Activated CD4-positive, alpha-beta T cell treated with anti-CD3 and anti-CD28 coated beads for 24 hours (primary cell): Measurements from ENCODE around the gene WIF1.

Source experiments
- DNase-seq, 2 donors: peaks; one replicate each; pipeline ENCODE4 v3.0.0-alpha.2; 2020; ENCODE audit warnings: low read depth in 2 of 2

The WIF1 gene

DNA sequence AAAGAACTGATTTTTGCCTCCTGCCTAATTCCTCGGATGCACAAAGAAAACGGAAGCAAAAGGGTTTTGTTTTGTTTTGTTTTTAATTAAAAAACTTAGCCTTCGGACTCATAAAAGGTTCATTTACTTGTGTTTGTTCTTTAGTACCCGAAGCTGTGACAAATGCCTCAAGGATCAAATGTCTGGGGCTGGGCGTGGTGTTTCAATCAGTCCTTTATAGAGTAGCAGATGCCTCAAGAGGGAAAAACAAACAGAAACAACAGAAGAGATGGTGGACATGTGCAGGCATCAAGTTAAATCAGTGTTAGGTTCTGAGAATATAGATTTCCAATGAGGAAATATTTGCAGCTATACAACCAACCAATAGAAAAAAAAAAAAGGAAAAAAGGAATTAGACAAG is 1.6 kb upstream of the WIF1 start:
- no peak for DNase-seq

DNA sequence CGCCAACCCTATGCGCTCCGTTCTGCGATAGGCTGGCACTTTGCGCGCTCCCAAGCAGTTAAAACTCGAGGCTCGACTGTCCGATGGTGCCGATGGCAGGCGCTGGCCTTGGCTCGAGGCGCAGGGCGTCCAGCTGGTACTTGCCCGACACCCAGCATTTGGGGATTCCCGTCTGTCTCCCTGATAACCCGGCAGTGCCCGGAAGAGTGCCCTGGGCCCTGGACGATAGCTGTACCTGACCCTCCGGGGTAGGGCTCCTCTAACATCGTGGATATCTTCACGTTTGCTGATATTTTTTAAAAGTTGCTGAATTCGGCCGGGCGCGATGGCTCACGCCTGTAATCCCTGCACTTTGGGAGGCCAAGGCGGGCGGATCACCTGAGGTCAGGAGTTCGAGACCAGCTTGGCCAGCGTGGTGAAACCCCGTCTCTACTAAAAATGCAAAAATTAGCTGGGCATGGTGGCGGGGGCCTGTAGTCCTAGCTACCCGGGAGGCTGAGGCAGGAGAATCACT is 908 bp upstream of the WIF1 start:
- no peak for DNase-seq

DNA sequence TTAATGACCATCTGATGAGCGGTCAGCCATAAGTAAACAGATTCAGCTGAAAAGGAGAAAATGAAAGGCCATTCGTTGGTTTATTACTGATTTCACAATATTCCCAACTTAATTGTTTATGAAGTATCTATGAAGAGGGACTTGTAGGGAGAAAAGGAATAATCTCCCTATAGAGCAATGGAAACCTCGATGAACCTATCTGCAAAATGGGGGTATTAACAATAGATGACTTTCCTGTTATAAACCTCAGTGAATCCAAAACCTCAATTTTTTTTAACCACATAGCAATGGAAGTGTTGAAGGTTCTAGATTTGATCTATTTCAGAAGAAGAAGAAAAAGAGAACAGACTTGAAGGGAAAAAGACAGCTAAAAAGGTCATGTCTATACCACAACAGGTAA is 2.0 kb downstream of the WIF1 start:
- DNase-seq = no peak

DNA sequence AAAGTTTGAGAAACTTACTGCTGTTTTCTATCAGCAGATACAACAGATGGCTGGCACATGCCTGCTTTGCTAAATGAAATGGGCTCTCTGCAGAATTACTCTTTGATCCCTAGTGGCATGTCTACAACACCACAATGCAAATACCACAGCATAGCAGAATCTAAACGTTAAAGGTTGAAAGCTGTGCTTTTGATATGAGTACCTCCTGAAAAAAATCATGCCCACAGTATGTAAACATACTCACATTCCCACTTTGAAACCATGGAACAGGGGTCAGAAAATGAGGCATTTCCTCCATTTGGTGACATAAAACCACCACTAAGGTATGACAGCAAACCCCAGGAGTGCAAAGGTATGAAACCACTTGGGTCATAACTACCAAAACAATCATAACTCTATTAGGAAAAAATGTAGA is 7.5 kb downstream of the WIF1 start:
- DNase-seq = no peak

DNA sequence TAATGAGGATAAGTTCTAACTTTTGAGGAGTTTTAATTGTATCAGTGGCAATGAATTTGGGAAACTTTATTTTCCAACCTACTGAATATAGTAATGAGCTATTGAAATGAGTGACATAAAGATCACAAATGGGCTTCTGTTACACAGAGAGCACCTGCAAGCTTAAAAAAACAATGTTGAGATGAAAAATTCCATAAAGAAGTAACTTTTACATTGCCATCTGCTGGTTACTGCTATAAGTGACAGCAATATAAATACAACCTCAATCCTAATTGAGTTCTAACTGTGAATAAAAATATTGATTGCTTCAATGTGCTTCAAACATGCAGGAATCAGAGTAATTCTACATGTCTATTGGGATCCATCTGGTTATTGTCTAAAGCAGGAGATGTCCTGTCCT is 14.2 kb downstream of the WIF1 start:
- DNase-seq = no peak

DNA sequence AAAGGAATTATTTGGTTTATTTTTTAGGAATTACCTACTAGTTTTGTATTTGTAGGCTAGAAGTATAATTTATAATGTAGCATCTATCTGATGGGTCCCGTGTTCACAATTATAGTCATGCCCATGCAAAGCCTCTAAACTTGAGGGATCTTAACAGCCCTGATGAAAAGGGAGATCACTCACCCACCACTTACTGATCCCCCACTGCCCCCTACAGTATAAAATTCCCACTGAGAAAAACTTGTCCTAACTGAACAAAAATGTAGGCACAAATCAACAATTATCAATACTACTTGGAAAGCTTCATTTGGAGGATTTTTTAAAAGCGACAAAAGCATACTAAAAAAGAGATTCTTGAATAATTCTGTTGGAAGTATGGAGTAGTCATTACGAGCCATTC is 21.0 kb downstream of the WIF1 start:
- DNase-seq = no peak

DNA sequence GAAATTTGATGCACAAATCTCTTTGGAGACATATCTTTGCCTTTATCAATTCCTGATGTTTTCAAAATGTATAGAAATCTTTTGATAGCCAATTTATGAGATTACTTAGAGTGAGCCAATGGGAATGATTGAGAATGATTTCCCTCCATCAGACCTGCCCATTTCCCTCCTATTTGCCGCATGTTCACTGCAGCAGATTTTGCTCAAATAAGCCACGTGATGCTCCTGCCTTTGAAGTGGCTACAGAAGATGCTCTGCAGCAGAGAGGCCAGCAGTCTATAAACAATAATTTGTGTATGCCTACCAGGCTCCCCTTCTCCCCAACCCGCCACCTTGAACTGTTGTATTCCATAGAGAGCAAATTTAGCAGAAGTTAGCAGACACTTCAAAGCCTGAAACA is 21.9 kb downstream of the WIF1 start:
- DNase-seq = no peak

DNA sequence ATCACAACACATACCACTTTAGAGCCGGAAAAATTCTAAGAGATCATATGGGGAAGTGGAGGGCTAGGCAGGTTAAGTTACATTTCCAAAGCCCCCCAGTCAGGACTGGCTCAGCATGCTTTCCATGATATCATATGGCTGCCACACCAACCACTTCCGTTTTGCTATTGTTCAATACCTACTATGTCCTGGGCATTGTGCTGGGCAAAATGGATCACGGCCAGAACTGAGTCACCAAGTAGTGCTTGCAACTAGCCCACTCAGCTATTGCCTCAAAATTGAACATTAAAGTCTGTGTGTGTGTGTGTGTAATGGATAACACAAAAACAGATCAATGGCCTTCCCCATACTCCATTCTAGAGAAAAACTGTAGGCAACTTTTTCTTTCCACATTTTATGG is 22.7 kb downstream of the WIF1 start:
- DNase-seq = no peak

DNA sequence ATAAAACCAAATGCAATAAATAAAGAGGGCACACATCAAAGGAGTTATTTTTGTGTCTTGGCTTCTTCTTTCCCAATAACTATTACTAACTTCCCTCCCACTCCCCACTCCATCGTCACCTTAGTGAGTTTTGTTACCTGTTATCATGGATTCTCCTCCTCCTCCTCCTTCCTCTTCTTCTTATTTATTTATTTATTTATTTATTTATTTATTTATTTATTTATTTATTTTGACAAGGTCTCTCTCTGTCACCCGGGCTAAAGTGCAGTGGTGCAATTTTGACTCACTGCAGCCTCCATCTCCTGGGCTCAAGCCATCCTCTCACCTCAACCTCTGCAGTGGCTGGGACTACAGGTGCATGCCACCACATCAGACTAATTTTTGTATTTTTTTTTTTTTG is 26.4 kb downstream of the WIF1 start:
- no peak for DNase-seq

DNA sequence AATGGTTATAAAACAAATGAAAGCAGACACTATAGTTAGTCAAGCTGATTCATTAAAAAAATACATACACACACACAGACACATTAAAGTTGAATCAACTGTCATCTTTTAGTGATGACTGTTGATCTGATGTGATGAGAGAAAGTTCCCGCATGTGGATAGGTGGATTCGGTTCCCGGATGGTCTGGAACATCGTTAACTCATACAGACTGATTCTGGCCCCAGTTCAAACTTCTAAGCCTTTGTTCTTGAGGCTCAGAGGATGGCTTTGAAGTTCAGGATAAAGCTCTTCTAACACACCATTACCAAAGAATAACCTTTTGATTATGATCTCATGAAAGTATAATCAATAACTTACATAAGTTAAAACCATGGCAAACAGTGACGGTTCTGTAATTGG is 27.5 kb downstream of the WIF1 start:
- DNase-seq = no peak

DNA sequence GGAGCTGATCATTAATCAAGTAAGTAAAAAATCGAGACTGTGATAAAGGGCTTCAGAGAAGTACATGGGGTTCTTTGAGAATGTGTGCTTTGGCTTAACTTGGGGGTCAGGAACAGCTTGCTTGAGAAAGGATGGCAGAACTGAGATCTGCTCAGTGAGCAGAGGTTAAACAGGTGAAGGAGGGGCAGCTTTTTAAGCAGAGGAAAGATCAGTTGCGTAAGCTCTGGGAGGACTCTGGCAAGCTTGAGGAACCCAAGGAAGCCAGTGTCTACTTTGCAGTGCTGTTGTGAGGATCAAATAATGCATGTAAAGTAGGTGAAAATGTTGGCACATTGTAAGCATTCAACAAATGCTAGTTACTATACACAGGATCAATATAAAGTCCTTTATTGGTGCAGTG is 30.6 kb downstream of the WIF1 start:
- DNase-seq = no peak

DNA sequence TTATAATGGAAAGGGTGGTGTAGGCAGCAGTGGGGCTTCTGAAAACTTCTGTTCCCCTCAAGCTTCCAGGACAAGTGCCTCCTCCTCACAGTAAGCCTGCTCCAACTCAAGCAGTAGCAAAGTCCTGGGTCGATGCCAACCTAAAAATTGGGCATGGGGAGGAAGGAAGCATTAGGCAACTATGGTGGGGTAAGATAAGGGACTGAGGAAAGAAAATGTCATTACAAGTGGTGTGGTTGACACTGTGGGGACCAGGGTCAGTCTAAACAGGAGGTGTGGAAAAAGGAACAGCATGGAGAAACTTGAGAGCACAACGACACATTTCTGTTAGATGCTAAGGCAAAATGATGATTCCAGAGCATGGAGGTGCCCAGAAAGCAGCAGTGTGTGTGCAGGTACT is 34.9 kb downstream of the WIF1 start:
- no peak for DNase-seq

DNA sequence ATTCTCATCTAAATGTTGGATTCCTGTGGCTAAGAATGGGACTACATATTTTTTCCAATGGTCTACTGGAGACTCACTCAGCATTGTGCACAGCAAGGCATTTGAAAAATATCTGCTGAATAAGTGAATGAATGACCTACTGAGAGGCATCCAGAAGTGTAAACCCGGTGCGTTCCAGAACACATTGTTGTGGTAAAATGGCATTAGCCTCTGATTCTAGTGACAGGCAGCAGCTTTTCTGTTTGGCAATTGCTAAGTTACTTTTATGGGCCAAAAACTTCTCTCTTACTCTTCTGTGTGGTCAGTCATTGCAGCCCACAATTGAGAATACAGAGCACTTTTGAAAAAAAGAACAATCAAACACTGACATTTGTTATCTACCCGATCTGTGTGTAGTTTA is 36.5 kb downstream of the WIF1 start:
- DNase-seq = no peak

DNA sequence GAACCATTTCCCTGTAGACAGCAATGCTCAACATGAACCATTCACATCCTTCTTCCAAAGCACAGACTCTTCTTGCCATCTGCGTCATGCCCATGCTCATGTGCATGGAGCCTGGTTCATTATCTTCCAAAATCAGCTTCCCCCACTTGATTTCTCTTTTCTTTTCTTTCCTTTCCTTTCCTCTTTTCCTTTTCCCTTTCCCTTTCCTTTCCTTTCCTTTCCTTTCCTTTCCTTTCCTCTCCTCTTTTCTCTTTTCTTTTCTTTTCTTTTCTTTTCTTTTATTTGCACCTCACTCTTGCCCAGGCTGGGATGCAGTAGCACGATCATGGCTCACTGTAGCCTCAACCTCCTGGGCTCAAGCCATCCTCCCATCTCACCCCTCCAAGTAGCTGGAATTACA is 37.5 kb downstream of the WIF1 start:
- no peak for DNase-seq

DNA sequence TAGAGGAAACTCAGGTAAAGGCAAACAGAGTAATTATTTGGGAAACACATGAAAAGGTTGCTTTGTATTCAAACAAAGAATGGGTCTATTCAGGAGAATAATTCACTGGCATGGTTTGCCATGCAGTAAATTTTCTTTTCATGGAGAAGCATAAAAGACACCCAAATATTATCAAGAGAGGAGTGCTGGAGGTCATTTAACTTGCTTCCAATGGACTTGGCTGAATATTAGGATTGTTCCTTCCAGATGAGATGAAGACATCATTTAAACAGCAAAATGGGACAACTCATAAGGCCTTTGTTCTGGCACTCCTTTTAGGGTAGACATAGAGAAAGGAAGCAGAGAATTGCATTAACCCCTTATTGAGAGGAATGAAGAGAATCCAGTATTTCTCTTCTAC is 38.7 kb downstream of the WIF1 start:
- DNase-seq = no peak

DNA sequence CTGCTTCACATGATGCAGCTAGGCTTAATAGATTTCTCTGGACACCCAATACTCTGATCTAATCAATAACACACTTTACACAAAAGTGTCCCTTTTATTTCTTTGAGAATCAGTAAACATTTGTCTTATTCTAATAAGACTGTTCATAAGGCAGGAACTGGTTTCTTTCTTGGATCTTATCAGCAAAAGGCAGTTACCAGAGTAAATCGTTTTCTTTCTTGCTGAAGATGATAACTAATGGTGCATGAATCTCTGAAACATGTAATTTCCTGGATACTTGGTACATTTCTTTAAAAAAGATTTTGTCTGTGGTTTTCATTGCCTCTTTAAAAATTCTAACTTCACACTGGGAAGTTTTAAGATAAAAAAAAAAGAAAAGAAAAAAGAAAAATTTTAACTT is 39.6 kb downstream of the WIF1 start:
- DNase-seq = no peak

DNA sequence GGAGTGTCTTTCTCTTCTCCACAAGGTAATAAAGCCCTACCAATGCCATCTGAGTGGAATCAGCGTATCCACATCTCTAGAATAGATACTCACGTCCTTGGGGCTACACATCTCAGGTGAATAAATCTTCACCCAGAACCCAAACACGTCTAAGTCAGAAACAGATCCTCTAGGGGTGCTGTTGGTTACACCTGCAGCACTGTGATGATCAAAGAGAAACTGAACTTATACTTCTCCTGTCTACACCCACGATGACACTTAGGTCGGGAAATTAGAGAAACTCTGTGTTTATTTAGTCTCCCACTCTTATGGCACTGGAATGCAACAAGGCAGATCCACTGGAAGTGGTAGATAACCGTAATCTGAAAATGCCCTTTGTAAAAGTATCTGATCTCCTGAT is 46.2 kb downstream of the WIF1 start:
- no peak for DNase-seq

DNA sequence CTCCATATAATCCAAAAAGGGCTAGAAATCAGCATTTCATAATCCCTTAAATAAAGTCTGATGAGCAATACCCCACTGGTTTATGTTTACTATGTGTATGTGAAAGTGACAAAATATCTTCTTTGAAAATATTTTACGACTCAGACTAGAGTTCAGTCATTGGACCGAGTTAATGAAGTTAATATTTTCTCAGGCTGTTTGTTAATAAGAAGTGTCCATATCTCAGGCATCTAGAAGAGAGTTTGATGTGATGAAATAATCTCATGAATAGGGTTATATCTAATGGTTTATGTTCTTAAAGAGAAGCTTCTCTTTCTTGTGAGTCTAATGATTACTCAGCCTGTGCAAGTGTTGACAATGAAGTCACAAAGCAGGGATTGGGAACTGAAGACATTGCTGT is 51.8 kb downstream of the WIF1 start:
- DNase-seq = no peak

DNA sequence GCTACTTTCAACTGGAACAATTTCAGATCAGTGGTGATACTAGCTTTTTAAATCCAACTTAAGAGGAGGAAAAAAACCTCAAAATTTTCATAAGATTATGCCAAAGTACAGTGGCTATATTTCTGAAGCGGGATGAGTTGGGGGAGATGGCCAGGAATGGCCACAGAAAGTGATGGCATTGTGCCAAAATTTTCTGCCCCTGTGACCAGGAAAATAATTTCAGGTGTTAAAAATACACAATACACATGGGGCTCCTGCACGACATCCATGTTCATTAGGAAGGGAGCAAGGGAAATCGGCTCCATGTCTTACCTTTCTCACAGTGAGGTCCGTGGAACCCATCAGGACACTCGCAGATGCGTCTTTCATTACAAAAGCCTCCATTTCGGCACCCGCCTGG is 53.7 kb downstream of the WIF1 start:
- no peak for DNase-seq

DNA sequence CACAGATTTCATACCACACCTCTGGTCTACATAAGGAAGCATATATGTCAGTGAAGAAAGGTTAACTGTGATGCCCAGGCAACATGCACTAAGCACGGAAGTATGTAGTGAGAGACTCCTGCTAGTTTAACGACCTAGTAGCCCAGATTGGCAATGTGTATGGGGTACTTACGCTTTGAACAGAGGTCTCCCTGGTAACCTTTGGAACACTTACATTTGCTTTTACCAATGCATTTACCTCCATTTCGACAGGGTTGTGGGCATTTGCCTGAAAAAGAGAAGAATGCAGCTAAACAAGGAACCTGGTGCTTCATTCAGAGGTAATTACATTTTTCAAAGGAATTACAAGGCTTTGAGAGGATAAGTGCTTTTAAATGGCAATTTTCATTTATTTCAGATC is 65.2 kb downstream of the WIF1 start:
- DNase-seq = no peak

DNA sequence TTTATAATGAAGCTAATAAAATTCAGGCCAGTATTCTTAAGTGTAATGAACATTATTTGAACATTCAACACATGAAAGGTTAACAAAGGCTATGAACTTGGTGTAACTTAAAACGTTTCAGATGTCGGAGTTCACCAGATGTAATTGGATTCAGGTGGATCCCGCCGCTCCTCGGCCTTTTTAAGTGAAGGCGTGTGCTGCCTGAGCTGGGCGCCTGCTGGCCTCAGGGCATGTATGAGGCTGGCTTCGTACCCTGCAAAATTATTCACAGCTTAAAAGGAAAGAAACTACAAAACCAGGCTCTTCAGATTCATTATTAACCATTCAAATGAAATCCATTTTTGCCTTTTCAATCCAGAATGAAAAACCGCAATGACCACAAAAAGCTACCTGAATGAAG is 69.9 kb downstream of the WIF1 start:
- no peak for DNase-seq

DNA sequence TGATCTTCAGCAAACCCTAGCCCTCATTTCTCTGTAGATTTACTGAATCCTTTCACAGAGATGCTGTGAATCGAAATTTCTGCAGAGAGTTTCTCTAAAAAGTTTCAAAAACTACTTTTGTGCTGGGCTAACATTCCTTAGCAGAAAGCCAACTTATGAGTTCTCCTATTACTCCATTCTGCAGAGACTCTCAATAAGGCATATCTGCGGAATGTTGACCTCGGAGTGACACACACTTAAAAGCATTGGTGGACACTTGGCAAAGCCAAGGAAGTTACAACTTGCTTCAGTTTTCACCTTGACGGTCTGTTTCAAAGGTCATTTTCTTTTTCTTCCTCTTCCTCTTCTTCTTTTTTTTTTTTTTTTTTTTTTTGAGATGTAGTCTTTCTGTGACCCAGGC is 75.8 kb downstream of the WIF1 start:
- DNase-seq = no peak

DNA sequence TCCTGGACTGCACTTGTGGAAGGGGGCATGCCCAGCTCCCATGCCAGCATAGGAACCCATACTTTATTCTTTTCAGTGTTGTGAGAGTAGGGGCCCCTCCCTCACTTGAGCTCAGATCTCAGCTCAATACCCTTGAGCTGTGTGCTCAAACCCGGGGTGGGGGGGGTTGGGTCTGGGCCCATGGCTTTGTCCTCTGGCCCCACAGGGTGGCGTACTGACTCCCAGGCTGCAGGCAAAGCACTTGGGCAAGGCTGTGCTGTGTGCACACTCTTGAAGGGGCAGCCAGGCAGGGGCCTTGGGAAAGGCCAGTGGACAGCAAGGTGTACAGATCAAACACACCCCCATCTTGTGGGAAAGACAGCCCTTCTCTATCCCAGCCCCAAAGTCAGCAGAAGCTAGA is 81.8 kb downstream of the WIF1 start:
- no peak for DNase-seq

DNA sequence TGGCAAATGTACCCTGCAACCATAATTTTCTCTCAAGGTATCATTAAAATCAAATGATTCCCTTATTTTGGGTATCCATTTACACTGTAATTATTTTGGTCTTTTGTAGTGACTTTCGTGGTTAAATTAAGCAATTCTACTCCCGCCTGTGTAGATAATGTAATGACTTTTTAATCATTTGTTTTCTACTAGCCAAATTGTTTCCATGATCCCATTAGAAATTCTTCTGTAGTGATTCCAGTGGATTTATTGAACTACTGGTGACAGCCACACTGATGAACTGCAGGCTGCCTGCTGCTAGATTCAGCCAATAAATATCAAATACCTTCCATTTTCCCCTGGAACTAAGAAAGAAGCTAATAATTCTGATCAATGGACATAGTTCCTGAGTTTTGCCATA is 96.0 kb downstream of the WIF1 start:
- no peak for DNase-seq

DNA sequence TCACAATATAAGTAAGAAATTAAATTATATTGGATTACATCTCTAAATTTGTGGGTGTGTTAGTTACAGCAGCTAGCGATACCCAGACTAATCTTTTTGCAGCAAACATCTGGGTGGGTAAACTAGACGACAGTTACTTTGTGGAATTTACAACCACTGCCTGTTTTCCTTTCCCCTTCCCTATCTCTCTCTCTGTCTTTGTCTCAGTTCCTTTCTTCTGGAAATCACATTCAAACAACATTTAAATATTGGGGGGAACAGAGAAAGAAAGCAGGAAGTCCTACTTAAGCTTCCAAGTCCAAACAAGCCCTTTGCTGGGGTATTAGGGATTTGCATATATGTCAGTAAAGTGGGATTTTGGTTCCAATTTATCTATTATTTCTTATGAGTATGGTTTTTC is 97.6 kb downstream of the WIF1 start:
- DNase-seq = no peak
